HG03432 (cell line): ENCODE data around the gene CCZ1B.
"Not testable (repeated sequence)": the region's sequence is repeated elsewhere in the genome, so short reads cannot be mapped to it uniquely, and the experiment has no call there.

Source experiments
- ATAC-seq: cut with Tn5 transposase; IDR thresholded peaks from one replicate; pipeline ENCODE4 v1.9.1; 2021; ENCODE audit warnings: mild to moderate bottlenecking, moderate library complexity; ENCODE audit not compliant: unreplicated experiment

CCZ1B gene

DNA sequence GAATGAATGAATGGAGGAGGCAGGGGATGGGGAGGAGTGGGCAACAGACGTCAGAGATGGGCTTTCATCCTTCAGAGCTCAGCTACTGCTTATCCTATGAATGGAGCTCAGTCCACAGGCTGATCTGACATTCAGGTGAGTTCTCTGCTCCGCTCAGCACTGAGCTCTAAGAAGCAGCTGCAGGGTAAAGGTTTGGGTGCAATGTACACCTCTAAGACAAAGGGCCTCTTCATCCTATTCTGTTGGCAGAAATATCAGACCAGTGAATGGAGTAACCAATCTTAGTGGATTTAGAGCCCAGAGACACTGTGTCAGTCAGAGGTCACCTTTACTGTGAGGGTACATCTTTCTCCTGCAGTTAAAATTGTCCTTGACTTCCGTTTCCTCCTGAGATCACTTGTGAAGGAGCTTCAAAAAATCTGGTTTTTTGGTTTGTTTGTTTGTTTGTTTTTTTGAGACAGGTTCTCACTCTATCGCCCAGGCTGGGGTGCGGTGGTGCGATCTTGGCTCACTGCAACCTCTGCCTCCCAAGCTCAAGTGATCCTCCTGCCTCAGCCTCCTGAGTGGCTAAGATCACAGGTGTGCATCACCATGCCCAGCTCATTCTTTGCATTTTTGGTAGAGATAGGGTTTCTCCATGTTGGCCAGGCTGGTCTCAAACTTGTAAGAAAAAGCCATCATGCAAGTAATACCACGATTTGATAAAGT is 5.1 kb upstream of the CCZ1B start:
- ATAC-seq, result no peak

DNA sequence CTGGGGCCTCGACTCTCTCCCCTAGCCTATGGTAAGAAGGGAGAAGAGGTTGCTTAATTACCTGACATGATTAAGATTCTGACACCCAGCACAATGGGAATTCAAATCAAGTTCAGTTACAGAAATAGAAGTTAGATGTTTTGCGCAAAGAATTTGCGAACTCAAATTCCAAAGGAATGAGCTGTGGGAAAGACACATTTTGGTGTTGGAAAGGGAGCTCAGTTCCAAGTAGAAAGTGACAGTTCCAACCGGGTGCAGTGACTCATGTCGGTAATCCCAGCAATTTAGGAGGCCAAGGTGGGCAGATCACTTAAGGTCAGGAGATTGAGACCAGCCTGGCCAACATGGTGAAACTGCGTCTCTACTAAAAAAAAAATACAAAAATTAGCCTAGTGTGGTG is 4.0 kb upstream of the CCZ1B start:
- ATAC-seq, result not testable (repeated sequence)

DNA sequence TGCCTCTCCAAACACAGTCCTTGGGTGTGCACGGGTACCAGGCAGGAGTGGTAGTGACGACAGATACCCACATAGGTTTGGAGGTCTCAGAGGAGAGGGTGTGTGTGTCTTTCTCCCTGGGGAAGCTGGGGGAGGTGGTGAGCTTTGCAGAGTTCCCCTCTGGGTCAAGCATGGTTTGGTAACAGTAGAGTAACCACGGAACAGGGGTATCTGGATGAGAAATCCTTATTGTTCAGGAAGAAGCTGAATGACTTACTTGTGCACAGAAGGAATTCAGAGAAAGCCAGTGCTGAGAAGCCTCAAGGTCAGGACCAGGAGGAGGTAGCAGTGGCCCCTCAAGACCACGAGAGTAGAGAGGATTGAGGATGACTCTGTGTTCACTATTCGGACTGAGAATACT is 3.5 kb upstream of the CCZ1B start:
- not testable (repeated sequence) for ATAC-seq

DNA sequence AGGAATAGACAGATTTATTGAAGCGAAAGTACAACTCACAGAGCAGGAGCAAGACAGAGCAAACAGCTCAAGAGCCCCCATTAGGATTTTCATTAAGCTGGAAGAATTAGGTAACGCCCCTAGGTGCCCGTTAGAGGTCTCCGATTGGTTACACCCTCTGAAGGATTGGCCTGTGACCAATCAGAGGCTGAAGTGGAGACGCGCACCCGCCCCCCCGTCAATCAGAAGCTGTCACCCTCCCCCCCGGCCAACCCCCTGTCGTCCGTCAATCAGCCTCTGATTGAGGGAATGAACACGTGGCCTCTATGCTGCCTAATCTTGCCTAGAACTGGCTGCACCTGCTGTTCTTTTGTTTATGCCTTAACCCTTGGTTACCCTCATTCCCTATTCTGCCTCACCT is 1.1 kb upstream of the CCZ1B start:
- not testable (repeated sequence) for ATAC-seq

DNA sequence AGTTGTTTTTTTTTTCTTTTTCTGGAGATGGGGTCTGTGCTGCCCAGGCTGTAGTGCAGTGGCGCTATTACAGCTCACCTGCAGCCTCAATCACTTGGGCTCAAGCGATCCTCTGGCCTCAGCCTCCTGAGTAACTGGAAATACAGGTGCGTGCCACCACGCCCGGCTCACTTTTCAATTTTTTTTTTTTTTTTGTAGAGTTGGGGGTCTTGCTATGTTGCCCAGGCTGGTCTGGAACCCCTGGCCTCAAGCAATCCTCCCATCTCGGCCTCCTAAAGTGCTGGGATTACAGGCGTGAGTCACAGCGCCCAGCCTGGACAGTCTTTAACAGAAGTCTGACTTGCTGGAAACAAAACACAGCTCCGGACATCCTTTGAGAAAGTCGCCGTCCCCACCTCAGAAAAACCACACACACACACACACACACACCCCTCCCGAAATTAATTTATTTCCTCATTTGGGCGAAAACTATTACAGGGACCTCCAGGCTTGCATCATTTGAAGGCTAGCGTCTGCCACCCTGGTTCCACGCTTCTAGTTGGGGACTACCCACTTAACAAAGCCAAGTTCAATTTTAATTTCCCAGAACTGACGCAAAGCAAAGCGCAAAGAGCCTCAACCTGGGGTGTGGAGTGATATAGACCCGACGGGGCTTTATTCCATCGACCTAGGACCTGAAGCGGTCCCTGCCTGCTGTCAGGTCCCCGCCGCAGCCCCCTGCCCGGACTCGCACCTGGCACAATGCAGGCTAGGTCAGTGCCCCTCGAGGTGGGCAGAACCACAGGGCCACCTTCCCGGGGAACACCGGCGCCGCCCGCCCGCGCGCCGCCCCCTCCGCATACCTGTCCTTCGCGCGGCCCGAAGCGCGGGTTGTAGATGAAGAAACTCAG is 594 bp downstream of the CCZ1B start:
- peak; percentile 50 for ATAC-seq

DNA sequence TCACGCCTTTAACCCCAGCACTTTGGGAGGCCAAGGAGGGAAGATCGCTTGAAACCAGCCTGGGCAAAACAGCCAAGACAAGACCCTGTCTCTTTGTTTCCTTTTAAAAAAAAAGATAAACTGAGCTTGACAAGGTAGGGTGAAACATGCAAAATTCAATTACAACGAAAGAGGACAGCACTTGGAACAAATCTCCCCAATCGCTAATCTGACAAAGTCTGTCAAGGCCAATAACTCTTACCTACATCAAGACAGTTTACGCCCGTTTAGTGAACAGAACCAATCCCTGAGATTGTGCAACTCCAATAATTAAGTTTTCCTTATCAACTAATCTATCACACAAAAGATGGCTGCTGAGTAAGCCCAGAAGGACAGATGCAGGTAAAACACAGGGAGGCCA is 4.5 kb downstream of the CCZ1B start:
- not testable (repeated sequence) for ATAC-seq

DNA sequence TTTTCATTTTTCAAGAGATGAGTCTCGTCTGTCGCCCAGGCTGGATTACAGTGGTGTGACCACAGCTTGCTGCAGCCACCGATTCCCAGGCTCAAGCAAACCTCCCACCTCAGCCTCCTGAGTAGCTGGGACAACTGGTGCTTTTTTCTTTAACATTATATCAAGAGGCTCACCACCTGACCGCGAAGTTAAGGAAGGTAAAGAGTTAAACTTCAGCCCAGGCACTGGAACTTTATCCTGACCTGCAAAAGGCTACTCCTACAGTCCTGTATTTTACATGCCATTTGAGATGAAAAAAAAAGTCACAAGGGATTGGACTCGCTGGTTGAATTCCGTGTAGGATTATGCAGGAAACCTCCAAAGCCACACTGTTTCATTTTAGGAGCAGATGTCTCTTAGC is 10.6 kb downstream of the CCZ1B start:
- ATAC-seq, result not testable (repeated sequence)

DNA sequence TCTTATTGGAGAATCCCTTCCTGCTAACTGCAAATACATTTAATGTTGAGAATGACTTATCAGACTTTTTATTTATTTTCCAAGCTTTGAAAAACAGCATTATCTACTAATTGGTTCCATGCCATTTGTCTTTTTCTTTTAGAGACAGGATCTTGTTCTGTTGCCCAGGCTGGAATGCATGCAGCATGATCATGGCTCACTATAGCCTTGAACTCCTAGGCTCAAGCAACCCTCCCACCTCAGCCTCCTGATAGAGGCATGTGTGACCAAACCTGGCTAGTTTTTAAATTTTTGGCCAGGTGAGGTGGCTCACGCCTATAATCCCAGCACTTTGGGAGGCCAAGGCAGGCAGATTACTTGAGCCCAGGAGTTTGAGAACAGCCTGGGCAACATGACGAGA is 13.1 kb downstream of the CCZ1B start:
- ATAC-seq, result not testable (repeated sequence)

DNA sequence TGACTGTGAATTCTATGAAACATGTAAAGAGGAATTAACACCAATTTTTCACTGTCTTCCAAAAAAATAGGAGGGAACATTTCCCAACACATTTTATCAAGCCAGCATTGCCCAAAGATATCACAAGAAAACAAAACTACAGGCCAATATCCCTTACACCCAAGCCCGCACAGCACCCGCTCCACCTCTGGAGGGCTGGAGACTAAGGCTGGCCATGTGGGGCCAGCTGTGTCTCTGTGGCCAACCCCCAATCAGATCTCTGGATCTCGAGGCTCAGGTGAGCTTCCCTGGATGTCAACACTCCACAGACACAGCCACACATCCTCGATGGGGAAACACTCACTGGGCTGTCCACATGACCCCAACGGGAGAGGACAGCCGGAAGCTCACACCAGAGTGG is 18.1 kb downstream of the CCZ1B start:
- not testable (repeated sequence) for ATAC-seq

DNA sequence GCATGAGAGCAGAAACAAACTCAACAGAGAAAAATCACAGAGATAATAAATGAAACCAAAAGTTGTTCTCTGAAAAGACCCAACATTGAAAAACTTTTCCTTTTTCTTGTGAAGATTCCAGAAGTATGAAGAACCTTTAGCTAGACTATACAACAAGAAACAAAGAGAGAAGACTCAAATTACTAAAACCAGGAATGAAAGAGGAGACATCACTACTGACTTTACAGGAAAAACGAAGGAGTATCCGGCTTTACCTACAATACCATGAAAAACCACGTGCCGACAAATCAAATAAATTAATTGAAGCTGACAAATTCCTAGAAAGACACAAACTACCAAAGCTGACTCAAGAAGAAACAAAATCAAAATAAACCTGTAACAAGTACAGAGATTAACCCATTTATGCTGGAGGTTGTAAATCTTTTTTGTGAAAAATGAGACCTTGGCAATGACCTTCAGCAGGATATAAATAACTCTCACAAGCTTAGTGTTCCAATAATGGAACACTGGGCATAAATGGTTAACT is 18.6 kb downstream of the CCZ1B start:
- ATAC-seq, result not testable (repeated sequence)

DNA sequence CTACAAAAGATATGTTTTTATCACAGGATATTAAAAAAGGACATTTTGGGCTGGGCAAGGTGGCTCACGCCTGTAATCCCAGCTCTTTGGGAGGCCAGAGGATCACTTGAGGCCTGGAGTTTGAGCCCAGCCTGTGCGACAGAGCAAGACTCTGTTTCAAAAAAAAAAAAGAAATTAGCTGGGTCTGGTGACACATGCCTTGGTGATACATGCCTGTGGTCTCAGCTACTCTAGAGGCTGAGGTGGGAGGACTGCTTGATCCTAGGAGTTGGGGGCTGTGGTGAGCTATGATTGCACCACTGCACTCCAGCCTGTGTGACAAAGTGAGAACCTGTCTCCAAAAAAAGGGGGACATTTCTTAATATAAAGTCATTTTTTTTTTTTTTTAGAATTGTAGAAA is 25.7 kb downstream of the CCZ1B start:
- ATAC-seq, result not testable (repeated sequence)

DNA sequence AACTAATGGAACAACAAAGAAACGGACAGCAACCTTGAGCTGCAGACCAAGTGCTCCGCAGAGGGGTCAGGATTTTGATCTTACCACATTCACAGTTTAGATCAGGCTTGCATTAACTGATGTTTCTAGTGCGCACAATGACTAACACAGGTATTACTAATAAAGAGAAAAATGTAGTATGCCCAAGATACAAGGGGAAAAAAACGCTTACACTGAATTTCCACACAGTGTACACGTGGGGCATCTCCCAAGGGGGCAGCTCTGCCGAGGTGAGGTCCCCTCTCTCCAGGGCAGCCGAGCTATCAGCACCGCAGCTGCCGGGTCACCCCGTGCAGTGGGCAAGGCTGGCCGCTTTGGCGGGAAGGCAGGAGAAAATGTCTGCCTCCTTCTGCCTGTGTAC is 26.2 kb downstream of the CCZ1B start:
- ATAC-seq, result not testable (repeated sequence)

DNA sequence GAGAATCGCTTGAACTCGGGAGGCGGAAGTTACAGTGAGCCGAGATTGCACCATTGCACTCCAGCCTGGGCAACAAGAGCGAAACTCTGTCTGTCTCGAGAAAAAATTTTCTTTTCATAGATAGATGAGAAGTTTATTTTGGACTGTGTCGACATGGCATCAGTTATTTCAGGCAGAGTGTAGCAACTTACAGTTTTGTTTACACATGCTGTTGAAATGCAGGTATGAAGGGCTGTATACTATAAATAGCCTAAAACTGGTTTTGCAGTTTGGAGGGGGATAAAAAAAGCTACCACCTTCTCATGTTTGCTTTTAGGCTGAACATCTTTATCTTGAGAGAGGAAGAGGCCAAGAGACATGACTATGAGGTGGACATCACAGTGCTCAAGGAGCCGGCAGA is 28.0 kb downstream of the CCZ1B start:
- not testable (repeated sequence) for ATAC-seq

DNA sequence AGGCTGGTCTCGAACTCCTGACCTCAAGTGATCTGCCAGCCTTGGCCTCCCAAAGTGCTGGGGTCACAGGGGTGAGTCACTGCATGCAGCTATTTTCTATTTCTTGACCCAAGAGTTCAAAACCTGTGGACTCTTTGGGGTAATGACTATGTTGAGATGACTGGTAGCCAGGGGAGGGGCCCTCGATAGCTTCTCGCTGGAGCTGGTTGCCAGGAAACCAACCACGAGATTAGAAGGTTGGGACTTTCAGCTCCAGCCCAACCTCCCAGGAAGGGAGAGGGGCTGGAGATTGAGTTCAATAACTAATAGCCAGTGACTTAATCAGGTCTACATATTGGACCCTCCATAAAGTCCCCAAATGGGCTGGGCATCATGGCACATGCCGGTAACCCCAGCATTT is 28.9 kb downstream of the CCZ1B start:
- ATAC-seq, result not testable (repeated sequence)

DNA sequence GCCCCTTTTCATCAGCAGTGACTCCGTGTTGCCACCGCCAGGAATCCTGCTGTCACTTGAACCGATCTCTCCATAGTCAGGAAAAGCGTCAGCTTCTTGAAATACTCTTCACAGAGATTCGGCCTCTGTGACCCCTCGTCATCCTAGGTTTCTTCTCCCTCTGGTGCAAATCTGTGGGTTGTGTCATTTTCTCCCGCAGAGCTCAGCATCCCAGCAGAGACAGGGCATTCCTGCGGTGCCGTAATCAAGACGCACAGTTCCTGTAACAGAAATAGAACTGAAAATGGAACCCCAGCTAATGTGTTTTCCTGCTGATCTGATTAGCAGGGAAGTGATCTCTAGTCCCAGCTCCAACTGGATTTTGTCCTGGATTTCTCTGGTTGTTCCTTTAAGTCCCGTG is 31.8 kb downstream of the CCZ1B start:
- not testable (repeated sequence) for ATAC-seq

DNA sequence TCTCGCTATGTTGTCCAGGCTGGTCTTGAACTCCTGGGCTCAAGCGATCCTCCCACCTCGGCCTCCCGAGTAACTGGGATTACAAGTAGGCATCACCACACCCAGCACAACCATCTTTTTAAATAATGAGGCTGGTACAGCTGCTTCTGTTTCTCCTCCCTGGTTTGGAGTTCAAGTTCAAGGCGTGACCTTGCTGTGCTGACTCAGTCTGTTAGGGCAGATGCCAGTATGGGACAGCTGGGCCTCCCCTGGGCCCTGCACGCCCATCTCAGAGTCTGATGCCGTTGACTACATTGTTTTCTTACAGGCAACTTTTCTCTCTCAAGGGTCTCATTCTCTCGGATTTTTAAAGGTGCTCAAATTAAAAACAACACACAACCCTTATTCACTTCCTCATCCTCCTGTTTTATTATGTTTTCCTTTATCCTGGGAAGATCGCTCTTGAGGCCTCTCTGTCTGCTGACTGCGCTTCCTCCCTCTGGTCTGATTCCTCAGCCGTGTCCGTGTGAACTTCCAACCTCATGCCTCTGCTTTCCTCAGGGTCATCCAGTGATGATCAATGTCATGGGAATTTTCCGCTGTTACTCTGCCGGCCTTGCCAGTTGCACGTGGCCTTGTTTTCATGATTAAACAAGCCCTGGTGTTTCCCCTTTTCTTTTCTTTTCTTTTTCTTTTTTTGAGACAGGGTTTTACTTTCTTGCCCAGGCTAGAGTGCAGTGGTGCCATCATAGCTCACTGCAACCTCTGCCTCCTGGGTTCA is 33.8 kb downstream of the CCZ1B start:
- not testable (repeated sequence) for ATAC-seq

DNA sequence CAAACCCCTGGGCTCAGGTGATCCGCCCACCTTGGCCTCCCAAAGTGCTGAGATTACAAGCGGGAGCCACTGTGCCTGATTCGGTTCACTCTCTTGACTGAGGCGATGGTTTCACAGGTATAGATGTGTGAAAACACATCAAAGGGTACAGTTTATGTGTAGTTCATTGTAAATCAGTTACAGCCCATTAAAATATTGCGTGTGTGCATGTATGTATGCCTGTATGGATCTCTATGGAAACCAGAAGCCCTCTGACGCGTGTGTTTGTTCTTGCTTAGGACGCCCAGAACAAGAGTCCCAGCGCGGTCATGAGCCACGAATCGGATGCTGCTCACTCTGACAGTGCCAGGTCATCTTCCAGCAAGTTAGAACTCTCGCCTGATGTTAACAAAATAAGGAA is 36.7 kb downstream of the CCZ1B start:
- not testable (repeated sequence) for ATAC-seq

DNA sequence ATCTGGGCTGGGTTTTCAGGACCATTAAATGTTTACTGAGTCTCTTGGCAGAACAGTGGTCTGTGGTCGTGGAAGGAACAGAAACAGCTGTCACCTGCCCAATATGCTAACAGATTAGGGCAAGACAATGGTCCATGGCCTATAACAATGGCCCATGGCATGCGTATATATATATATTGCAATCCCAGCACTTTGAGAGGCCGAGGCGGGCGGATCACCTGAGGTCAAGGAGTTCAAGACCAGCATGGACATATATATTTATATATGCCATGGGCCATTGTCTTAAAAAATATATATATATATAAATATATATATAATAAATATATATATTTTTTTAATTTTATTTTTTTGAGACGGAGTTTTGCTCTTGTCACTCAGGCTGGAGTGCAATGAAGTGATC is 44.5 kb downstream of the CCZ1B start:
- not testable (repeated sequence) for ATAC-seq

DNA sequence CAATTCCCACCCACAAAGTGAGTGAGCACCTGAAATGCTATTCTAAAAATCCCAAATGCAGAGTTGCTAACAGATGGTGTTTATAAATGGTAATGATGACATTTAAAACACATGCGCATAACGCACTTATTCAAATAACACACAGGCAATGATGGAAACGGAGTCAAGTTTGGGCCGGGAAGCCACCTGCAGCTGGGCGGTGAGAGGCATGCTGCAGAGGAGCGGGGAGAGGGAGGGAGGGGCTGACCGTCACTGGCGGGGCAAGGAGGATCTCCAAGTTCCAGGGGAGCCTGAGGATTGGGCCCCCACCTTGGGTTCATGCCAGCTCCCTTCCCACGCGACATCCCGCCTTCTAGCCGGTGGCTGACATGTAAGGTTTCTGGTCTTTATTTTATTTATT is 64.9 kb downstream of the CCZ1B start:
- not testable (repeated sequence) for ATAC-seq

DNA sequence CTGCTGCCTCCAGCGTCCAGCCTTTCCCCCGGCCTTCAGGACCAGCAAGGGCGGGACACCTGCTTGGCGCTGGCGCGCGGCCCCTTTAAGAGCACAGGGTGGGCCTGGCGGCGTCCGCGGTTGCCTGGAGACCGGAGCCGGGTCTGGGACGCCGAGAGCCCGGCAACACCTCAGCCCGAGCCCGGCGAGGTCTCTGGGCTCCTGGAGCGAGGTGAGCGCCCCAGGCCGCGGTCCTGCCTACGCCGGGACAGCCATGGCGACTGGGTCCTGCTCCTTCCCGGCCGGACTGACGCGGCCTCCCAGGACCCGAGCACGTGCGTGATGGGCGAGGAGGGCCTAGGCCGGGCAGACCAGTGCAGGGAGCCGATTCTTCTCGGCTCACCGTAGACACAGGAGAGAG is 72.1 kb downstream of the CCZ1B start, which contains the start of gene RSPH10B2:
RSPH10B2 (plus strand) TSS at position 140 of the 400 bp plus-strand sequence. CDS start 3,575 bp downstream, outside the sequence.
- not testable (repeated sequence) for ATAC-seq

DNA sequence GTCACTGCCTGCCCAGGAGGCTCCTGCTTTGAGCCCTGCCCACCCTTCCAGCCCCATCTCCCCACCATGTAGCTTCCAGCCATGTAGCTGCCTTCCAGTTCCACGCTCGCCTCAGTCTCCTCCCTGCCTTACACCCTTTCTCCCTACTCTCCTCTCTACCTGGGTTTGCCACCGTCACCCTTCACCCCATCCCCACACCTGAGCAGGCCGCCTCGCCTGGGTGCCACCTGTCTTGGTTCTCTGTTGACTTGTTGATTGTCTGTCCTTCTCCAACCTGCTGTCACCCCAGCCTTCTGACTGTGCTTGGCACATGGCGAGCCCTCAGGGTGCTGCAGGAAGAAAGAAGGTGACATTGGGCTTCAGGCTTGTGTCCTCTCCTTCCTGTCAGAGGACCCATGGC is 75.9 kb downstream of the CCZ1B start:
- ATAC-seq, result not testable (repeated sequence)
